ELR (cell line): ENCODE measurements around the gene CAPN5.

ENCODE experiments used
- DNase-seq: peaks from one replicate; pipeline ENCODE4 v3.0.0-alpha.2; 2015; ENCODE audit warnings: low read depth

CAPN5 gene

DNA sequence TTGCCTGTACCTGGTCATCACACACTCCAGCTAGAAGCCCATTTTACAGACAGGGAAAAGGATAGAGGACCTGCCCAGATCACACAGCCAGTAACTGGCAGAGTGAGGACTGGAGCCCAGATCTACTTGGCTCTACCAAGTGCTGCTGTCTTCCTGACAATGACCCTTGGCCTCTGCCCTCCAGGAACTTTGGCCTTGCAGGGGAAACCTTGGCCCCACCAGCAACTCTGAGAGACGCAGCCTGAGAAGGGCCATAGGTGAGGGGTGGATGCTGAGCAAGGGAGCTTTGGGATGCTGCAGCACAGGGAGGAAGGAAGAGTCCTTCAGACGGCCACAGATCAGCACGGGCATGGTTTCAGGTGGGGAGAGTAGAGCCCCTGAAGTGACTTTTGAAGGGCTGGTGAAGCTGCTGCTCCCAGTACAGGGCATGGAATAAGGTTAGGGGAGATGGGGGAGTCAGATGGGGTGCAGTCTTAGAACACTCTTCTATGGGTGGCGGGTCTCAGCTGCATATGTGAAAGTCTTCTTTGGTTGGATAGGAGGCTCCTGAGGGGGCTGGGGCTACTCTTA, 2.0 kb upstream of the CAPN5 start:
- no peak for DNase-seq

DNA sequence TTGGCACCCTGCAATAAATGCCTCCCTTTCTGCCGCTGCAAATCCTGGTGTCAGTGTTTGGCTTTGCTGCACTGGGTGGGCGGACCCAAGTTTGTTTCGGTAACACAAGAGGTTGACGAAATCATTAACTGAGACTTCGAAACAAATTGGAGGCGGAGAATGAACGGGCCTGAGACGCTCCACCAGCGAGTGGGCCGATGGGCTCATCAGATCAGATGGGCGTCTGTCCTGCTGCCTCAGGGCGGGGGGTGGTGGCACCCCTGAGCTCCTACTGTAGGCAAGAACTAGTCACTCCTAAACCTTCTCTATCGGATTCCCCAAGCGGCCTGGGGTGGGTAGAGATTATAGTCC, 918 bp upstream of the CAPN5 start:
- no peak for DNase-seq

DNA sequence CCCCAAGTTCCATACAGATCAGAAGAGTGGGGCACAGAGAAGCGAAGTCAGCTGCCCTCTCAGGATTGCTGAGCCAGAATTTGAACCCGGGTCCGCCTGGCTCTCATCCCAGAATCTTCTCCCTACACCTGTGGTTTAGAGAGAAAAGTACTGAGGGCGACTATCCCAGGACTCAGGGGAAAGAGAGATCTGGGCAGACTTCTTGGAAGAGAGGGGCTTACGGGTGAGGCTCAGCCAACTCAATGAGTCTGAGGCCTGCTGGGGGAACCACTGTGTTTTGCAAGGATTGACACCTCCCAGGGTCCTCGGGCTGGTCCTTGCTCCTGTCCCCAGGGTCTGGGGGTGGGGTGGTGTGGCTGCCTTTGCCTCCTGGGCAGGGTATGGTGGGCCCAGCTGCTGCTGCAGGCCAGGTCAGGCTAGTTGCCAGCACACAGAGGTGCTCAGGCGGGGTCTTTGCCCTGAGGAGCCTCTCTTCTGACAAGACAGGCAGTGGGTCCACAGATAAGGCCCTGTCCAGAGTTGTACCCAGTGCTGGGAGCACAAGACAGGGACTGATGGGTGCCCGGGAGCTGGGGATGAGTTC, 1.2 kb downstream of the CAPN5 start:
- DNase-seq = no peak

DNA sequence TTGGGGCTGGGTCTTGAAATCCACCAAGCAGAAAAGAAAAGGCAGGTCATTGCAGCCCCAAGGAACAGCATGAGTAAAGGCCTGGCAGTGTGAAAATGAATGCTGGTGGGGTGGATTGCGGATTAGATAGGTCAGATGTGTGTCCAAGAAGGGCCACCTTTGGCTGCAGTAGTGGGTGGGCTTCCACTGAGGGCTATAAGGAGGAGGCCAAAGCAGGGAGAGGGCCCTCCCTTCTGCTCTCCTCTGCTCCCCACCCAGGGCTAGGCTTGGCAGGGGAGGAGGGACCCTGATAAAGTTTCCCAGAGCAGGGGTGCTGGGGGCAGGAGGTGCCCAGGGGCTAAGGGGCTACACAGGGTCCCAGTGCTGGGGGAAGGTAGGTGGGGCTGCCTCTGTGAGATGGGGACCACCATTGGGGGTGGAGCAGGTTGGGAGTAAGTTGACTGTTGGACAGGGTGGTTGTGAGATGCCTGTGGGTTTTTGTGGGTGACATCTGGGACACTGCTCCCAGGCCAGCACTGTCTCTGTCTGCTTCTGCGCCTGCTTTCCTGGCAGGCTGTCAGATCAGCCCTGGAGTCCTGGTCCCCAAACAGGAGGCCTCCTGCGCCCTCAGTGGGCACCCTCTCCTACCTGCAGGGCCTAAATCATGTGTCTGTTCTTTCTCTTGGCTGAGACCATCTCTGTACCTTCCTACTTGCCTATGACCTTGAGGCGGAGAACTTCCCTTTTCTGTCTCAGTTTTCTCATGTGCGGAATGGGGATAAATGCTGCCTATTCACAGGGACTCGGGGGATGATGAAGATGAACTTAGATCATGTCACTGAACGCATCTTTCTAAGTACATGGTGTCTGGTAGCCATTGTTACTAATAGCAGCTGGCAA, 1.9 kb downstream of the CAPN5 start:
- no peak for DNase-seq

DNA sequence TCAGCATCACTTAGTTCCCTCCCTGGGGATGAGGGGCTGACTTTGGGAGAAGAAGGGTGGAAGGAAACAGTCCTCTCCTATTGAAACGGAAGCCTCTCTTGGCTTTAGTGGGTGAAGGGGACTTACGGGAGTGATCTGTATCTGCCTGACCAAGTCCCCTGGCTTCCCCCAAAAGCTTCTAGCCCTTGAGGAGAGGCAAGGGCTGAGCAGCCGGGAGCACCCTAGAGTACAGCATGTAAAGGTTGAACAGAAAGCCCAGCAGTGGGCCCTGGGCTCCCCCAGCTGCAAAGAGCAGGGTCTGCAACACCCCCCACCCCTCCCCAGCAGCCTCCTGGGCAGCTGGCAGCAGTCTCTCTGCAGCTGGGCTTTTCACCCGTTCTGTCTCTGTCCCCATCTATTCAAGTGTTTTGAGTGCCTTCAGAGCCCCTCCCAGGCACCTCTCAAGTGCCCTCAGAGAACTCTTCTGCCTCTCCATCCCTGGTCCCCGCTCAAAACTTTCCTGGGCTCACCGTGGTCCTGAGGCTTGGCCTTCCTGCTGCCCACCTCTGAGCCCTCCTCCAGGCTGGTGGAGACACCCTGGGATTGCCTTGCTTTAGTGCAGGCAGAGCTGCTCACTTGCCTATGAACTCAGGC, 2.7 kb downstream of the CAPN5 start:
- DNase-seq = no peak

DNA sequence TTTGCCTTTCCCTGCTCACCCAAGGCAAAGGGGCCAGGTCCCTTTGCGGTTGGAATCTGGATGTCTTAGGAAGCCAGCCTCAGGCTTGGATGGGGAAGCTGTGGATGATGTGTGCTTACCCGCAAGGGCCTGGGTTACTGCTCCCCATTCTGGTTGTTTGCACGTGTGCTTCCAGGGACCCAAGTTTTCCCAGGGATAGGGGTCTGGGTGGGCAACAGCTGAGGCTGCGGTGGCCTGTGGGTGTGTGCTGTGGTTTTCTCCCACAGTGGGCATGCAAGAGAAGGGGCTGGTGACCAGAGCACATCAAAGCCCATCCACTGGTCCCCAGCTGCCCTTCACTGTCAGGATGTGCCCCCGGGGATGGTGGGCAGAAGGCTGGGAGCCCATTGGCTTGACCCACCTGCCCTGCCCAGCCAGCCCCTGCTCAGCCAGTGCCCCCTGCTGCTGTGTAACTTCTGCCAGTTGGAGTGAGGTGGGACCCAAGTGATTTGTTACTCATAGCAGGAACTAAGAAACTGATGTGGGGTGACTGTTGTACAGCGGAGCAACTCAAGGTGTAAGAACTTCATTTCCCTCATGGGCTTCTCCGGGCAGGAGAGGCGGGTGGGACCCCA, 3.3 kb downstream of the CAPN5 start:
- no peak for DNase-seq

DNA sequence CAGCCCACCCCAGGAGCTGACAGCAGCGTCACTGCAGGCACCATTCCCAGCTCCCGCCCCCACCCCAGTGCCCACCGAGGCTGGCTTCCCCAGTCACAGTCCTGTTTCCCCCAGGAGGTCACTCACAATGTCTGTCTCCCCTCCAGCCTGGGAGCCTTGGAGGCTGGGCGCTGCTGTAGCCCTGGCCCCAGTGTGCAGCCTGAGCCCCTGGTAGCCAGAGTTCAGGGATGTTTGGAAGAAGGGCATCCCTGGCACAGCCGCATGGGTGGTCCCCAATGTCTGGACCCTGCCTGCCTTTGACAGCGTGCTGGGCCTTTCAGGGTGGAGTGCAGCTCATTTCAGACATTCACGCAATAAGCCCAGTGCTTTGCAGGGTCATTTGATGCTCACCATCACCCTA, 4.3 kb downstream of the CAPN5 start:
- no peak for DNase-seq

DNA sequence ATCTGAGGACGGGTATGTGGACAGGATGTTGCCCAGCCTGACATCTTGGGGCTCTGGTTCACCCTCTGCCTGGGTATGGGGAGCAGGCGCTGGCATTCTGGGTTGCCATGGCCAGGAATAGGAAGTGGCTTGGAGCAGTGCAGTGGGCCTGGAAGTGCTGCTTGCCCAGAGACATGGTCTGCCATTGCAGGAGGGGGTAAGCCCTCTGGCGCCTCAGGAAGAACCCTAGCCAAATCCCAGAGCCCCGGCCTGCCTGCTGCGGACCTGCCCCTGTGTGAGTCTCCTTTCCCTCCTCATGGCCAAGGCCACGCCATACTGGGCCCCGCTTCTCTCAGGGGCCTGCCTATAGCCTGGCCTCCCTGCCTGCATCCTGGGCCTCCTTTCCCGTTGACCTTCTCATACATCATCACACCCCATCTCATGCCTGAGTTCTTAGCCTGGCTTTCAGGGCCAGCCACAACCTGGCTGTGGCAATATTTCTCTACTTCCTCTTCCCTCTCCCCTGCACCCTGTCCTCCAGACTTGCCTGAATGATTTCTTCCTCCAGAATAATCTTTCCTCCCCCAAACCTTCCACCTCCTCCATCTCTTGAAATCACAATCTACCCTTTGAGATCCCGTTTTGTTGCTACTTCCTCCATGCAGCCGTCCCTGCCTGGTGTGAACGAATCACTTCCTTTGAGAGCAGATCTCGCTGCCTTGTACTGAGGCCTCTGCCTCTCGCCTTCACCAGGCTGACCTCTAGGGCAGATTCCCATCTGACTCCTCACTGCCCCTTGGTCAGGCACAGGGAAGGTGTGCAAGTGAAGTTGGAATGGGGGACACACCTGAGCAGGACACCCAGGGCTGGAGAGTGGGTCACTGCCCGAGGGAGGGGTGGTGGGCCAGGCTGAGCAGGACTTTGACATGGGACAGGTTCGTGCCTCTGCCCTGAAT, 5.2 kb downstream of the CAPN5 start:
- peak; percentile 60 for DNase-seq

DNA sequence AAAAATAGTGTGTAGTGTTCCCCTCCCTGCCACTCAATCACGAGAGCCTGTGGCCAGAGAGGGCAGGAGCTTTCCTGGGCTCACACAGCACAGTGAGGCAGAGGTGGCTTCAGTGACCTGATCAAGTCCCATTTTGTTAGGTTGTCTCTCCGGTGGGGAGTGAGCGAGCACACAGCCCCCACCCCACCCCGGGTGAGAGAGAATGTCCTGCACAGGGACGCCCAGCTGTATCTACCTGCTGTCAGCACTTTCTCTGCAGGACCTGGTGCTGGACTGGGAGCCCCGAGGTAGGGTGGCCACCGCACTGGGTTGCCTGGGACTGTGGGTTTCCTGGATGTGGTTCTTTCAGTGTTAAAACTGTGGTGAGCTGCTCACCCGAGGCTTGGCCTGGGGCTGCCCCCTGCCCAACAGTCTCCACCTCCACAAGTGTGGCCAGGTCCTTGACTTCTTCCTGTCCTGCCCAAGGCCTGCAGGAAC, 6.1 kb downstream of the CAPN5 start:
- no peak for DNase-seq

DNA sequence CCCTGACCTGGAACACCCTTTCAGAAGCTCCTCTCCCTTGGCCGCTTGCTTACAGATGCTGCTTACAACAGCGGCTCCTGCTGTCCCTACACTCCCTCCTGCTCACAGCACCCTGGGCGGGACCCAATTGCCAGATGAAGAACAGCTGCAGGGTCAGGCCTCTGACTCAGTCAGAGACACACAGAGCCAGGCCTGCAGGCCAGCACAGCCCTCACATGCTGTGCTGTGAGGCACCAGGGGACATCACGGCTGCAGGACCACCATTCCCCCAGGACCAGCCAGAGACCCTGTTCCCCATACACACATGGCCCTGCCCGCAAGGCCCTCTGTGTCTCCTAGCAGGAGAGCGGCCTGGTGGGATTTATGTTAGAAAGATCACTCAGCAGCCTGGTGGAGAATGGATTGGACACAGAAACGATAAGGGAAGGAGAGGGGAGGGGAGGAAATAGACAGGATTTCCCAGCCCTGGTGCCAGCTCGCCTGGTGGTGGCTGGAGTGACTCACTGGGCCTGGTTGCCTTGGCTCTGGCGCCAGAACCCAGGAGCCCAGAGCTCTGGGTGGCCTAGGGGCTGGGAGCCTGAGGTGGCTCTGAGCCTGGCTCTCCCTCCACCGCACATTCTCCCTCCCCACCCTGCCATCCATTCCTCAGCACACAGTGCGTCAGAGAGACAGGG, 6.7 kb downstream of the CAPN5 start:
- peak; percentile 95 for DNase-seq

DNA sequence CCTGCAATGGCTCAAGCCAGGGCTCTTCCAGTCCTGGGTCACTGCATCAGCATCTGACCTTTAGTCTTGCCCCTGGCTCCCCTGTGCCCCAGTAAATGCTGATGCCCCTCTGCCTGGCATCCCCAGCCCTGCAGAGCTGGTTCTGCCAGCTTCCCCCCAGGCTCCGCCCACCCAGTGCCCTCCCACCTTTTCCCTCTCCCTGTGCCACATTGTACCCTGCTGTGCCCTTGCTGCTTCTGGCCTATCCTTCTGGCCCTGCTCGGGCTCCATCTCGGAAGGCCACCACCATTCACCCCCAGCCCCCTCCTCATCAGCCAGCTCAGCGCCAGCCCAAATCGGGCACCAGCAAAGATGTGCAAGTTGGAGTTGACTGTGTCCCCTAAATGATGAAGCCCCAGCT, 7.4 kb downstream of the CAPN5 start:
- no peak for DNase-seq

DNA sequence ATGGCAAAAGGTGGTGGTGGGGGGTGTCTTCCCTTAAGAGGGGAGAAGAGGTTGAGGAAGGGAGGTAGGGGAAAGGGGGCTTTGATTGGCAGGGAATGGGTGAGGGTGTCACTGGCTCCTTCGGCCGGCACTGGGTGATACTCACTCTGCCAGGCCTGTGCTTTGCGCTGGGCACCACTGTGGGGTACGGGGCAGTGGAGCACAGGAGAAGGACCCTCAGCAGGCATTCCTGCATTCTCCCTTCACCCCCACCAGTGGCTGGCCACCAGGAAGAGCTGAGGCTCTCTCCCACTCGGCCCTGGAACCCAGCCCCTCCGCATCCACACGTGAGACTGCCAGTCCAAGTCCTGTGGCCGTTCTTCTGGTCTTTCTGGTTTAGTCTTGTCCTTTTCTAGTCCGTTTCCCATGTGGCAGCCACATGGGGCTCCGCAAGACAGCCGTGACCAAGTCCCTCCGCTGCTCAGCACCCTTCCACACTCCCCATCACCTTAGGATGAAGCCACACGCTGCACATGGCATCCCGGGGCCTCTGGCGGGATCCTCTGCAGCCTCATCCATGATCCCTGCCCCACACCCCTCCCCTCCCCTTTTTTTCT, 8.0 kb downstream of the CAPN5 start:
- DNase-seq = no peak

DNA sequence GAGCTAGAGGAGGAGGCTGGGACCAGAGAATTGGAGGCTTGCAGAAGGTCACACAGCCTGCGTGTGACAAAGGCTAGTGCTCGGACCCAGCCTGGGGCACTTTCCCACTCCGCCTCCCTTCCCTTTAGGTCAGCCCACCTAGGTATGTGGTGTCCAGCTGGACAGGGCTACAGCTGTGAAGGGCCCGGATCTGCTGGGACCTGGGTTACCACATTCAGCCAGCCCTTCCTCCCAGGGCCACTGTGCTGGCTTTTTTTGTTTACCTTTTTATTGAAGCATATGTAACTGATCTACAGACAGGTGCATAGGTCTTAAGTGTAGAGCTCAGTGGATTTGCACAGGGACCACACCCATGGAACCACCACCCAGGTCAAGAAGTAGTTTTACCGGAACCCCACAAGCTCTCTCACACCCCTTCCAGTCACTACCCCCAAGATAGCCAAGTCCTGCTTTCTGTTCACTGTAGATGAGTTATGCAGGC, 8.7 kb downstream of the CAPN5 start:
- no peak for DNase-seq

DNA sequence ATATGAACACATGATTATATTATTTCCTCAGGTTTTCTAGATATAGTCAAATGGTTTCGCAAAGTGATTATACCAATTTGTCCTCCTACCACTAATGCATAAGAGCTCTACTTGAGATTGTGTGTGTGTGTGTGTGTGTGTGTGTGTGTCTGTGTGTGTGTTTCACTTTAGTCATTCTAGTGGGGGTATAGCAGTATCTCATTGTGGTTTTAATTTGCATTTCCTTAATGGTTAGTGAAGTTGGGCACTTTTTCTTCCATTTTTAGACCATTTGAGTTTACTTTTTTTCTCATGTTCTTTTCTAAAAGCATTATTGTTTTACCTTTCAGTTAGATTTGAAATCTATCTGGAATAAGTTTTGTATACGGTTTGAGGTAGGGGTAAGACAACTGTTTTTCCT, 12.9 kb downstream of the CAPN5 start:
- no peak for DNase-seq

DNA sequence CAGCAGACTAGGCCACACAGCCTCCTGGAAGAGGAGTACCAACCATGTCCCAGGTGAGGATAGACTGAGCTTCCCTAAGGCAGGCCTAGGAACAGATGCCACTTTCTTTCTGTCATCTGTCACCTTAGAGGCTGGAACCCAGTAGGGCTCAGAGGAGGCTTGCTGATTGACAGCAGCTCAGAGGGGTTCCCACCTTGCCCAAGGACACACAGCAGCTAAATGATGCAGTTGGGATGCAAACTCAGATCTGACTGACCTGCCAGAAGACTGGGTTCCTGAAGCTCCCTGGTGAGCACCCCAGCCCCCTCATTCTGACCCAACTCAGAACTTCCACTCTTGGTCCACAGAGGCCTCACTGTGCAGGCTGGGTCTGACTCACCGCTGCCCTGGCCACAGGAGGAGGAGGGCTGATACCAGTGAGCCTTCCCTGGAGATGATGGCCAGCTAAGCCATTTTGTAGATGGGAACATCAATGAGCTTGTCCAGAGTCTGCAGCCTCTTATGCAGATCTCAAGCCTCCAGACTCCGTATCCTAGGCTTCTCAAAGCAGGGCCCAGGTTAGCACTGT, 14.0 kb downstream of the CAPN5 start:
- DNase-seq = peak; percentile 58

DNA sequence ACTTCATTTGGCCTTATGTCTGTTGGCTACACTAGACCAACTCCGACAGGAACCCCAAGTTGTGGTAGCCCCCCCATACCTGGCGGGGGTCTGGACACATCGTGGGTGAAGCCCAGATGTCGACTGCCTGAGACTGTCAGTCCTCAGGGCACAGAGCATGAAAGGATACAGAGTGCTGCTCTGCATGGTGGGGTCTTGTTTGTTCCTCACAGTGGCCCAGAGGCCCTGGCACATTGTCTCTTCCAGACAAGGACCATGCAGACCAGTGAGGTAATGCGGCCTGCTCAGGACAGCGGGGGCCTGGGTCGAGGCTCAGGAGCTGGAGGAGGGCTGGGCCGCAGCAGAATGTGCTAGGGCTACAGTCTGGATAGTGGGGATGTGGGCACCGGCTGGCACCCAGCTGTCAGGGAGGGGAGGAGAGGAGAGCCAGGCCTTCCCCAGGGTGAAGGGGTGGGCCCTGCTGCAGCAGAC, 14.6 kb downstream of the CAPN5 start:
- no peak for DNase-seq

DNA sequence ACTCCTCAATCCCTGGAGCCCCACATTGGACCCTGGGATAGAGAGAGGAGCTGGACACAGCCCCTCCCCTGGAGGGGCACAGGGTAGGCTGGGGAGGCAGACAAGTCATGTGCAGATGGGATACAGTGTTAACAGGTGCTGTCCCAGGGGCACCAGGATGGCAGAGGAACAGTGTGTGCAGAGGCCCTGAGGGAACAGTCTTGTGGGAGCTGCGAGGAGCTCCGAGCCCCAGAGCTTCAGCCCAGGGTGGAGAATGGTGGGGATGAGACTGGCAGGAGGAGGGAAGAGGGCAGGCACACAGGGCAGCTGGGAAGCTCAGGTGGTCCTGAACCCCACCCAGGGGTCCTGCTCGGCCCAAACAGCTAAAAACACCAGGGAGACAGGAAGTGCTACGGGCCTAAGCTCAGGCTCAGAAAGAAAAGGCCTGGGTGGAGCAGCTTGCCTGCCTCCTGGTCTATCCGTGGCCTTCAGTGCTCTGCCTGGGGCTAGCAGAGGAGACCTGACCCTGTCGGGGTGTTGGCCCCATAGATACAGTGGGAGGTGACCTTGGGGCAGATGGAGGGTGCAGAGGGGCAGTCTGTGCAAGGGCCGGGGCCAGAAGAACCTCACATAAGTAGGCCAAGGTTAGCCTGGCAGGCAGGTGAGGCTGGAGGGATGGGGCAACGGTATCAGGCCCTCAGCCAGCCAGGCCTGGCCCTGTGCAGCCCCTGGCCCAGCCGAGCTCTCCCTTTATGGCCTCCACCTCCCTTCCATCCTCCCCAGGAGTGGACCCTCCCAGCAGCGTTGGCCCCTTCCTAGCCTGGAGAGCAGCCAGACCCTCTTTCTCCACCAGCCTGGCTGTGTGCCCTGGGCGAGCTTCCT, 15.4 kb downstream of the CAPN5 start:
- no peak for DNase-seq

DNA sequence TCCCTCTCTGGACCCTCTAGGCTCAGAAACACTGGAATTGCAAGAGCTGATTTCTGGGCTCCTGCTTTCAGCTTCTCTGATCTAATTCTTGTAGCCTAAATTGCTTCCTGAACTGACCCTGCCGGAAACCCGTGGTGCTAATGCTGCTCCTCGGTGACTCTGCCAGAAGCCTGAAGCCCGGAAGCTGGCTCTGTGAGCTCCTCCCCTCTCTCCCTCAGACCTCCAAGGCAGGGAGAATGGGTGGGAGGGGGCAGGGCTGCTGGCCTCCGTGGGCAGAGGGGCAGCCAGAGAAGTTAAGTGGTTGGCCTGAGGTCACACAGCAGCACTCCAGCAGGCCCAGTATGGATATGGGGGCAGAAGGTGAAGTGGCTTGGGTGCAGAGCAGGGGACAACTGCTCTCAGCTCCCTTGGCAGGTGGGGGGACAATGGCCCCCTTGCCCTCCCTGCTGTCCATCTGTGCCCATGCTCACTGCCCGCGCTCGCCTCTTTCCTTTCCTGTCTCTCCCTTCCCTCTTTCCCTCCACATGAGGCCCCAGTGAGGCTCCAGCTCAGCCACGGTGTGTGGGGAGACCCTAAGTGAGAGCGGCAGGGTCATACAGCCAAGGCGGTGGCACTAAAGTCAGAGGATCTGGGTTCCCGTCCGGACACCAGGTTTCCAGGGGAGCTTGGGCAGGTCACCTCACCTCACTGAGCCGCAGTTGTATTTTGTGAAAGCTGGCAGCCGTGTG, 16.2 kb downstream of the CAPN5 start:
- DNase-seq = no peak
